Lower leg skin (tissue), 3 donors: ENCODE measurements around the gene MLEC.

ENCODE experiments used
- CTCF ChIP-seq, 3 donors: fragments of 450-650 bp; IDR thresholded peaks; one replicate each; pipeline ENCODE4 v1.5.1; 2016; ENCODE audit warnings: antibody characterized with exemption in 3 of 3, mild to moderate bottlenecking in 3 of 3, moderate library complexity in 2 of 3
- POLR2A ChIP-seq, 2 donors: fragments of 450-650 bp; IDR thresholded peaks; one replicate each; pipeline ENCODE4 v1.6.1; 2016 to 2017; ENCODE audit warnings: antibody characterized with exemption in 2 of 2, mild to moderate bottlenecking in 1 of 2, moderate library complexity in 1 of 2

GRCh38 chr12:120725659-120726509, 38.9 kb downstream of the MLEC start, which contains the start of gene ACADS:
- TF ChIP-seq POLR2A (IDR thresholded peaks at IDR 0.05) (no peak), CTCF (IDR thresholded peaks at IDR 0.05) (no peak)
